Measurements from ENCODE around the gene CDT1.

CDT1 gene

DNA sequence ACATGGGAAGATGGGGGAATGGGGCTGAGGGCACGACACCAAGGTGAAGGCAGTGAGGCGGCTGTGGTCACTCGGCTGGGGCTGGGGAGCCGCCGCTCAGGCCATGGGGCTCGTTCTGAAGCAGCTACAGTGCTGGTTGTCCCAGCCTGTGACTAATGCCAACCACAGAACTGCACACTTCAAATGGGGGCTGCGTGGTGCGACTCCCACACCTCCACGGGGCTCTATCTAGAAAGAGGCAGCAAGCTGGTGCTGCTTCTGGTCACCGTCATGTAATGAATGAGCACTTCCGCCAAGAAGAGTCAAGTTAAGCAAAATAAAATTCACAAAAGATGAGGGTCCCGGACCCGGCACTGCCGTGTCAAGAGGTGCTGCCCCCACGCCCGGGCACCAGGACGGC is 33.2 kb downstream of the CDT1 start:
- no peak for DNase-seq (ENCODE audit: low read depth in 2 of 2)

DNA sequence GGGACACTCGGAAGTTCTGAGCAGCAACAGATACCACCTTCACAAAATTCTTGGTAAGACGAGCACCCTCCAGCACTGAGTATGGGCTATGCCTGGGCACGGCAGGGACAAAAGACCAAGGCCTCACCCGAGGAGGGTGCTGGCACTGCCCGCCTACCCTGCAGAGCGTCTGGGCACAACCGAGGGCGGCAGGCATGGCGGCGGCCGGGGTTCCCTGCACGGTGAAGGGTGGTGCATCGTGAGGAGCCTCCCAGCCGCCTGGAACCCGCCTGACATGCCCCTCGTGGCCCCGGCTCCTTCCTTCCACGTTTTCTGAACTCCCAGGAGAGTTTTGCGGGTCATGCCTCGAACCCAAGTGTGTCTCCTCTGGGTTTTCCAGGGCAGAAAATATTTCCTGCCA is 34.2 kb downstream of the CDT1 start:
- no peak for DNase-seq (ENCODE audit: low read depth in 2 of 2)

- DNase-seq (ENCODE audit: low read depth in 2 of 2) = no peak
Measured at GRCh38 chr16:88838566-88838965, 35.0 kb downstream of the CDT1 start.

GRCh38 chr16:88839026-88839529 is 35.5 kb downstream of the CDT1 start:
- no peak for DNase-seq (ENCODE audit: low read depth in 2 of 2)

GRCh38 chr16:88839745-88840599 is 36.4 kb downstream of the CDT1 start:
- DNase-seq (ENCODE audit: low read depth in 2 of 2) = no peak

DNA sequence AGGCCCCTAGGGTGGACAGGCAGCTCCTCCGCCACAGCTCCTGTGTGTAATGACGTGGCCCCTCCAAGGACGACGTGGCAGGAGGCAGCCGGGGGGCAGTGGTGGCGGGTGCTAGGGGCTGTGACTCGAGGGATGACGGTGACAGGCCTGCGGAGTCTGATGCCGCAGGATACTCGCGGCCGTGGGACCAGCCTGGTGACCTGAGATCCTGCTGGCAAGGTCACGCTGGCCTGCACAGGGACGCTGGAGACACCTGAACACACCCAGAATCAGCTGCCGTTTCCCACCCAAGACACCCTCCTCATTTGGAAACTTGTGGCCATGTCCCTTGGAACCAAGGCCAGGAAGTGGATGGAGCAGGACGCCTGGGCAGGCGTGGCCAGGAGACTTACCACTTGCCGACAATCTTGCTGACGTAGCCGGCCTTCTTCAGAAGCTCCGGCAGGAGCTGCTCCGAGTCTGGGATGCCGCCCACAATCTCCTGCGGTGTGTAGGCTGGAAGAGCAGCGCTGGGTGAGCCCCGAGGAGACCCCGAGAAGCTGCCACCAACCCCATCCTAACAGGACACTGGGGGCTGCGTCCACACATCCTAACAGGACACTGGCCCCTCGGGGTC is 37.1 kb downstream of the CDT1 start:
- DNase-seq (ENCODE audit: low read depth in 2 of 2) = no peak

DNA sequence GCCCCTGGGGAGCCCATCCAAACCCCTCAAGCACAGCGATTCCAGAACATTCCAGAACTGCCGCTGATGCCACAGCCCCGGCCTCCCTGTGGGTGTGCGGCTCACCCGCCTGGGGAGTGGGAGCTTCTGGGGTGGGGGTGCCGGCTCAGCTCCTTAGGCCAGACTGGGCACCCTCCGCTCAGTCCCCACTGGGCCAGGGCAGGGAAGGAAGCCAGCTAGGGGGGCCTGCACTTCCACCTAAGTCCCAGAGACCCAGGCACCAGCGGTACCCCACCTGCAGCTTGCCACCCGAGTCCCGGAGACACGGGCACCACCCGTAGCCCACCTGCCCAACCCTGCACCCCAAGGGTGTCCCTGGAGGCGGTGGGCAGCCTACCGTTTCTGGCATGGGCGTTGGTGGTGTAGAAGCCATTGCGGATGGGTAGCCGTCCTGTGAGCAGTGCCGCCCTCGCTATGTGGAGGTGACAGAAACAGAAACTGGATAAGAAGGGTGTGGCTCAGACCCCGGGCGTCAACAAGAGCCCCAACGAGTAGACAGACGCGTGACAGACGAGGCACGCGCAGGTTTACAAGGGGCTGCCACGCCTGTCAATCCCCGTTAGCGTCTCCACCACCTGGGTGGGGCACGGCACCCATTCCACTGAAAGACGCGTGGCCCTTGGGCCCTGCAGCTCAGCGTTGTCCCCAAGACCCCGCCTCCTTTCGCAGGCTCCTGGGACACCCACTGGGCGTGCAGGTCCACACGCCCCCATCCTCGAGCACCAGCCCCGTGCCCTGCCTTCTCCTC is 38.1 kb downstream of the CDT1 start:
- no peak for DNase-seq (ENCODE audit: low read depth in 2 of 2)

- no peak for DNase-seq (ENCODE audit: low read depth in 2 of 2)
Measured at GRCh38 chr16:88842308-88842756, 38.7 kb downstream of the CDT1 start.

GRCh38 chr16:88842806-88843205 is 39.2 kb downstream of the CDT1 start:
- no peak for DNase-seq (ENCODE audit: low read depth in 2 of 2)

- DNase-seq (ENCODE audit: low read depth in 2 of 2) = no peak
Measured at GRCh38 chr16:88843256-88843655, 39.7 kb downstream of the CDT1 start.

DNA sequence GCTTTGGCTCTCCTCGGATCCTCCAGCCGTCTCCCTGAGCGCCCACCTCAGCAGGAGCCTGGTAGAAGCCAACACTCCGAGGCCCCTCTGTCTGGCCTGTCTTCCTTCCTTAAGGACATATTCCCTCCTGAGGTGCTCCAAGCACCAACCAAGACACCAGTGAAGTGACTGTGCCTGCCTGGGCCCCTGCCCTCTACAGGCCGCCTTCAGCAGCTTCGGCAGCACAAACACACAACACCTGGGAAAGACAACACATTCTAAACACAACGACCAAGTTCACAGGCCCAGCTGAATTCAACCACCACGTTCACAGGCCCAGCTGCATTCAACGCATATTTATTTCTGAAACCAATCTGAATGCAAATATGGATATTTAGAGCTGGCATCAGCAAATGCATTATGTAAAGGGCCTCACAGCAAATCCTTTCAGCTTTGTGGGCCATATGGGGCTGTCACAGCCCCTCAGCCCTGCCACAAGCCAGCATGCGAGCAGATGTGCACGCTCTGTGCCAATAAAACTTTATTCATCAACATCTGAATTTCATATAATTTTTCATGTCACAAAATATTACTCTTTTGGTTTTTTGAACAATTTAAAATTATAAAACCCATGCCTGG is 40.9 kb downstream of the CDT1 start:
- DNase-seq (ENCODE audit: low read depth in 2 of 2) = no peak

DNA sequence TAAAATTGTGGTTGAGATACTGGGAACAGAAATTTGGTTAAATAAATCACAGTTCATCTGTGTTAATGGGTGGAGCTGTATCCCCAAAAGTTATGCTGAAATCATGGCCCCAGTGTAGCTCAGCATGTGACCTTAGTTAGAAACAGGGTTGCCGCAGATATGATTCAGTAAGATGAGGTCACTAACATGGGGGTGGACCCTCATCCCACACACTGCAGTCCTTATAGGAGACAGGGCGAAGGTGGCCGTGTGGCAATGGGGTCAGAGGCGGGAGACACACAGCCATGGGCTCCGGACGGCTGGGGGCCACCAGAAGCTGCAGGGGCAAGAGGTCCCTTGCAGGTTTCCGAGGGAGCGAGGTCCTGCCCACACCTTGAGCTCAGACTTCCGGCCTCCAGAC is 42.5 kb downstream of the CDT1 start:
- DNase-seq (ENCODE audit: low read depth in 2 of 2) = no peak

- no peak for DNase-seq (ENCODE audit: low read depth in 2 of 2)
Measured at GRCh38 chr16:88847654-88848053, 44.1 kb downstream of the CDT1 start.

DNA sequence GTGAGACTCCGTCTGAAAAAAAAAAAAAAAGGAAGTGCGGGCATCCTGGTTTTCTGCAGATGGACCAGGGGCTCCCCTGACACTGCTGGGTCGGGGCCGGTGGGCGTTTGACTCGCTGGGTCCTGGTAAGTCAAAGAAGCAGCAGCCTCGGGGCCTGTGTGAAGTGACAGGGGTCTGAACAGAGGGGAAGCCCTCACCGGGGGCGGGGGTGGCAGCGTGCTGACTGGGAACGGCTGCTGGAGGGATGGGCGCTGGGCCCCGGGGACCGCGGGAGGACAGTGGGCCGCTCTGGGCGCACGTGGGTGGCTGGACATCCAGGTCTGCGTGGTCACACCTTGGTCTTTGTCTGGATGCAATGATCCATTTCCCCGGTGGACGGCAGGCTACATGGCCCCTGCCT is 45.0 kb downstream of the CDT1 start:
- DNase-seq (ENCODE audit: low read depth in 2 of 2) = no peak

GRCh38 chr16:88850531-88851199 is 47.1 kb downstream of the CDT1 start:
- no peak for DNase-seq (ENCODE audit: low read depth in 2 of 2)

DNA sequence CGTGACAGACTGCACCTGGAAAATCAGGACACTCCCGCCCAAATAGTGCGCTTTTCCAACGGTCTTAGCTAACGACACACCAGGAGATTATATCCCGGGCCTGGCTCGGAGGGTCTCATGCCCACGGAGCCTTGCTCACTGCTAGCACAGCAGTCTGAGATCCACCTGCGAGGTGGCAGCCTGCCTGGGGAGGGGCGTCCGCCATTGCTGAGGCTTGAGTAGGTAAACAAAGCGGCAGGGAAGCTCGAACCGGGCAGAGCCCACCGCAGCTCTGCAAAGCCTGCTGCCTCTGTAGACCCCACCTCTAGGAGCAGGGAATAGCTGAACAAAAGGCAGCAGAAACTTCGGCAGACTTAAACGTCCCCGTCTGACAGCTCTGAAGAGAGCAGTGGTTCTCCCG is 48.0 kb downstream of the CDT1 start:
- no peak for DNase-seq (ENCODE audit: low read depth in 2 of 2)

GRCh38 chr16:88853325-88853941 is 49.8 kb downstream of the CDT1 start:
- no peak for DNase-seq (ENCODE audit: low read depth in 2 of 2)

DNA sequence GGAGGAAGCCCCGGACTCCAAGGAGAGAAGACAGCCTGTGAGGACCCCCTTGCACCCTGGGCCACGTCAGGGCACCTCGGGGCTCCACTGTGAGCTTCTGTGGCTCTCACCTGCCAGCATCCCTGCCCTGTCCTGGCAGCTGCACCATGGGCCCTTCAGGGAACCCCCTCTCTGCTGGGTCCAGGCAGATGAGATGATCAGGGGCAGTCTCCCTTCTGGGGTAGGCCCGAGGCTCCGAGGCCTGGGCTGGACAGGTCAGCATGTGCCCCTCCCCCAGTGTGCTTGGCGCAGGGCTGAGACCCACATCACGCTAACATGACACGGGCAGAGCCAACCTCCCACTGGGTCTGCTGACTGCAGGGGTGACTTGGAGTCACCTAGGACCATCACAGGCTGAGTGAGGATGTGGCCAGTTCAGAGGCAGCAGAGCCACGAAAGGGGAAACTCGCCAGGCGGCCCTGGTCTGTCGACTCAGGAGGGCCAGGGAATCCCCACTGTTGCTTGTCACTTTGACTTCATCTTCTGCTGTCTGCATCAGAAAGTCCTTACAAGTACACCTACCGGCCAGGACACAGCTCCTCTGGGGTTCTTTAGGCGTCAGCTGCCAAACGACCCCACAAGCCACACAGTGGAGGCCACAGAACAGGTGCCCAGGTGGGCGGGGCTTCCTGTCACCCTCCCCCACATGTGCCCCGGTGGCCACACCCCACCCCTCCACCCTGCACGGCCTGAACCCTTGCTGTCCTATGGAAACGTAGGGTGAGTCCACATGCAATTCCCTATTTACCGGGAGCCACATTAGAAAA is 50.9 kb downstream of the CDT1 start:
- DNase-seq (ENCODE audit: low read depth in 2 of 2) = no peak

DNA sequence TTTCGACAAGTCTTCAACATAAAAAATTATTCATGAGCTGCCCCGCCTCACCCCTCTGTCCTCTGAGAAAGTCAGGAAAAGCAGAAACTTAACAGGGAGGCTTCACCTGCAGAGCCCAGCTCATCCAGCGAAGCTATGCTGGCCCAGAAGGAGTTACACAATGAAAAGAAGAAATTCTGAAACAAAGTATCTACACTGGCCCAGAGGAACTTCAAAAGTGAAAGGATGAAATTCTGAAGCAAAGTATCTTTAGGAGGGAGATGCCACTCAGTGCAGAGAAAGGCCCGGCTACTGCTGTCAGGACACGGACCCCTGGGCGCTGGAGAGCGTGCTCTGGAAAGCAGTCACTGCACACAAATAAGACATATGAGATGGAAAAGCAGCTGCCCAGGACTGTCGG is 51.6 kb downstream of the CDT1 start:
- no peak for DNase-seq (ENCODE audit: low read depth in 2 of 2)

DNA sequence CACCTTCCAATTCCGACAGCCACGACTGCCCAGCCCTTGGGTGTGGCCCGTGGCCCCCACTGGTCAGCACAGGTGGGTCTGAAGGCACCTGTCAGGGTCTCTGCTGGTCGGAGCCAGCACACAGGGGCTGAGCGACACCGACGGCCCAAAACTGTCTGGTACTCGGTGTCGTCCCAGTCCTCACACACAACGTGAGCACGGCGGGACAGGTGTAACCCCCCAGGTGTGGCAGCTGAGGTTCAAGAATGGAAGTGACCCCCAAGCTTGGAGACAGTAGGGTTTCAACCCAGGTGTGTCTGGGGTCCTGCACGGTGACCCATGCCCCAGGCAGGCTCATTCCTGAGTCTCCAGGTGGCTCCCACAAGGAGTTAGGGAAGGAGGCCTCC is 52.1 kb downstream of the CDT1 start:
- DNase-seq (ENCODE audit: low read depth in 2 of 2) = no peak

All from stimulated activated CD4-positive, alpha-beta T cell treated with anti-CD3 and anti-CD28 coated beads, Interleukin-12 subunit alpha, Interleukin-12 subunit beta, amount 100 ng/mL, for 24 hours (primary cell).